Mammary epithelial cell (primary cell): ENCODE results near the gene TMEM233.

Experiments used
- CTCF ChIP-seq, 2 donors: IDR thresholded peaks in 1 of 2; conservative IDR thresholded peaks in 1 of 2; 2 replicates each; pipeline ENCODE4 v1.5.1; 2011 to 2012; ENCODE audit warnings: inconsistent platforms in 2 of 2, low read length in 2 of 2, mild to moderate bottlenecking in 2 of 2, control low read depth in 1 of 2, low read depth in 1 of 2; ENCODE audit not compliant: insufficient read depth in 1 of 2; ENCODE audit errors: extremely low read depth in 1 of 2
- EZH2 ChIP-seq: IDR thresholded peaks from 2 replicates; pipeline ENCODE4 v1.6.1; 2012; ENCODE audit warnings: low read length, inconsistent platforms, borderline replicate concordance

- no peak for TF ChIP-seq CTCF (conservative IDR thresholded peaks at IDR 0.05 in 1 of 2, IDR thresholded peaks at IDR 0.05 in 1 of 2; ENCODE audit: extremely low read depth in 1 of 2, insufficient read depth in 1 of 2, low read depth in 1 of 2, low read length in 2 of 2)
- TF ChIP-seq EZH2: no peak
Observed at GRCh38 chr12:119609358-119609757, 15.8 kb downstream of the TMEM233 start.
